Loucy (cell line): ENCODE measurements around the gene MEIOSIN.

ENCODE experiments used
- H2AFZ ChIP-seq: fragments of 200-600 bp; sonication (generic); 2 replicates; pipeline ENCODE4 v1.6.0; 2016; ENCODE audit warnings: antibody characterized with exemption, mild to moderate bottlenecking, low read length, moderate library complexity
- H3F3A ChIP-seq: fragments of 200-600 bp; 2 replicates; pipeline ENCODE4 v1.6.0; 2016; ENCODE audit warnings: antibody characterized with exemption, low read depth, mild to moderate bottlenecking
- H3K27me3 ChIP-seq: fragments of 200-600 bp; sonication (generic); 2 replicates; pipeline ENCODE4 v1.6.1; 2014; ENCODE audit warnings: low read length, mild to moderate bottlenecking; ENCODE audit not compliant: insufficient read depth, poor library complexity, severe bottlenecking
- H3K36me3 ChIP-seq: fragments of 200-600 bp; sonication (generic); 2 replicates; pipeline ENCODE4 v1.6.1; 2016; ENCODE audit warnings: low read length; ENCODE audit not compliant: insufficient read depth
- H3K4me1 ChIP-seq: fragments of 200-600 bp; sonication (generic); 2 replicates; pipeline ENCODE4 v1.5.1; 2014; ENCODE audit warnings: low read length, mild to moderate bottlenecking; ENCODE audit not compliant: insufficient read depth, poor library complexity, severe bottlenecking
- H3K4me2 ChIP-seq: fragments of 200-600 bp; sonication (generic); 2 replicates; pipeline ENCODE4 v1.6.0; 2014; ENCODE audit warnings: antibody characterized with exemption, low read length, low read depth, mild to moderate bottlenecking; ENCODE audit not compliant: poor library complexity, severe bottlenecking
- H3K4me3 ChIP-seq: fragments of 200-600 bp; sonication (generic); 2 replicates; pipeline ENCODE4 v1.5.1; 2014; ENCODE audit warnings: low read length, mild to moderate bottlenecking, mixed read lengths; ENCODE audit not compliant: poor library complexity, severe bottlenecking
- H3K79me2 ChIP-seq: fragments of 200-600 bp; sonication (generic); 2 replicates; pipeline ENCODE4 v1.6.1; 2014; ENCODE audit warnings: low read length; ENCODE audit not compliant: insufficient read depth
- H3K9ac ChIP-seq: fragments of 200-600 bp; sonication (generic); 2 replicates; pipeline ENCODE4 v1.6.0; 2014; ENCODE audit warnings: mild to moderate bottlenecking, low read depth, low read length, moderate library complexity; ENCODE audit not compliant: poor library complexity, severe bottlenecking
- H3K9me2 ChIP-seq: fragments of 200-600 bp; sonication (generic); replicated peaks from 2 replicates; pipeline ENCODE4 v1.6.1; 2016; ENCODE audit warnings: low read depth, low read length, mixed read lengths
- H3K9me3 ChIP-seq: fragments of 200-600 bp; sonication (generic); 2 replicates; pipeline ENCODE4 v1.6.1; 2014; ENCODE audit warnings: mild to moderate bottlenecking, antibody characterized with exemption, low read length, low read depth; ENCODE audit not compliant: insufficient read depth
- H4K20me1 ChIP-seq: fragments of 200-600 bp; sonication (generic); 2 replicates; pipeline ENCODE4 v1.6.0; 2014; ENCODE audit warnings: antibody characterized with exemption, low read length, mild to moderate bottlenecking; ENCODE audit not compliant: insufficient read depth, poor library complexity, severe bottlenecking
- CTCF ChIP-seq: fragments of 200-600 bp; sonication (generic); conservative IDR thresholded peaks from 2 replicates; pipeline ENCODE4 v1.5.1; 2014; ENCODE audit warnings: mild to moderate bottlenecking, antibody characterized with exemption, low read length
- EZH2phosphoT487 ChIP-seq: fragments of 200-600 bp; IDR thresholded peaks from 2 replicates; pipeline ENCODE4 v1.6.1; 2018; ENCODE audit warnings: antibody characterized with exemption, mild to moderate bottlenecking, moderate library complexity, borderline replicate concordance

The MEIOSIN gene

GRCh38 chr19:45769821-45770191, 36.6 kb downstream of the MEIOSIN start:
- Histone ChIP-seq H3K4me2 (peak overlapping the region; percentile 98), H3K27me3 (no peaks in the 10 kb centered on the region), H4K20me1 (no peaks in the 10 kb centered on the region), H3K4me1 (peaks cover 5% of the 10 kb centered on the region), H3K36me3 (no peaks in the 10 kb centered on the region), H3K4me3 (peak overlapping the region; percentile 85), H3K79me2 (peaks cover 9% of the 10 kb centered on the region), H3F3A (no peaks in the 10 kb centered on the region), H3K9me2 (no peaks in the 10 kb centered on the region), H3K9ac (peak overlapping the region; percentile 79), H3K9me3 (no peaks in the 10 kb centered on the region), H2AFZ (peak overlapping the region; percentile 71)
- TF ChIP-seq CTCF (no peak), EZH2phosphoT487 (no peak)

DNA sequence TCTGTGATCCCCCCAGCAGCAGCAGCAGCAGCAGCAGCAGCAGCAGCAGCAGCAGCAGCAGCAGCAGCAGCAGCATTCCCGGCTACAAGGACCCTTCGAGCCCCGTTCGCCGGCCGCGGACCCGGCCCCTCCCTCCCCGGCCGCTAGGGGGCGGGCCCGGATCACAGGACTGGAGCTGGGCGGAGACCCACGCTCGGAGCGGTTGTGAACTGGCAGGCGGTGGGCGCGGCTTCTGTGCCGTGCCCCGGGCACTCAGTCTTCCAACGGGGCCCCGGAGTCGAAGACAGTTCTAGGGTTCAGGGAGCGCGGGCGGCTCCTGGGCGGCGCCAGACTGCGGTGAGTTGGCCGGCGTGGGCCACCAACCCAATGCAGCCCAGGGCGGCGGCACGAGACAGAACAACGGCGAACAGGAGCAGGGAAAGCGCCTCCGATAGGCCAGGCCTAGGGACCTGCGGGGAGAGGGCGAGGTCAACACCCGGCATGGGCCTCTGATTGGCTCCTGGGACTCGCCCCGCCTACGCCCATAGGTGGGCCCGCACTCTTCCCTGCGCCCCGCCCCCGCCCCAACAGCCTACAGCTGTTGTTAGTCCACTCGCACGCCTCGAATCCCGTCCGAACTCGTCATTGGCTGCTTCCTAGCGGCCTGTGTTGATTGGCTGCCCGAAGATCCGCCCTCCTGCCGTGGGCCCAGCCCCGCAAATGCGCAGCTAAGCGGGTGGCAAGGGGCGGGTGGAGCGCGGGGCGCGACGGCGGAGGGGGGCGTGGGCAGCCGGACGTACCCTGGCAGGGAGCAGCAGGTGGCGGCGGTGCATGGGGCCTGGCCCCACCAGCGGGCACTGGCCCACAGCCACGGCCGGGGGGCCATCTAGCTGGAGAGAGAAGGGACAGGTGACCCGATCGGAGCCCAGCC, 37.2 kb downstream of the MEIOSIN start:
- peaks cover 5% of the 10 kb centered on the region for H3K4me1 ChIP-seq
- H3K9ac ChIP-seq = peak overlapping the region; percentile 79
- H2AFZ ChIP-seq = peak overlapping the region; percentile 71
- peak; percentile 81 for TF ChIP-seq CTCF
- no peak for TF ChIP-seq EZH2phosphoT487
- H3K9me3 ChIP-seq = no peaks in the 10 kb centered on the region
- H3K36me3 ChIP-seq = no peaks in the 10 kb centered on the region
- peaks cover 9% of the 10 kb centered on the region for H3K79me2 ChIP-seq
- peak overlapping the region; percentile 98 for H3K4me2 ChIP-seq
- peak overlapping the region; percentile 85 for H3K4me3 ChIP-seq
- no peaks in the 10 kb centered on the region for H3K27me3 ChIP-seq
- no peaks in the 10 kb centered on the region for H4K20me1 ChIP-seq
- H3K9me2 ChIP-seq = no peaks in the 10 kb centered on the region
- no peaks in the 10 kb centered on the region for H3F3A ChIP-seq

DNA sequence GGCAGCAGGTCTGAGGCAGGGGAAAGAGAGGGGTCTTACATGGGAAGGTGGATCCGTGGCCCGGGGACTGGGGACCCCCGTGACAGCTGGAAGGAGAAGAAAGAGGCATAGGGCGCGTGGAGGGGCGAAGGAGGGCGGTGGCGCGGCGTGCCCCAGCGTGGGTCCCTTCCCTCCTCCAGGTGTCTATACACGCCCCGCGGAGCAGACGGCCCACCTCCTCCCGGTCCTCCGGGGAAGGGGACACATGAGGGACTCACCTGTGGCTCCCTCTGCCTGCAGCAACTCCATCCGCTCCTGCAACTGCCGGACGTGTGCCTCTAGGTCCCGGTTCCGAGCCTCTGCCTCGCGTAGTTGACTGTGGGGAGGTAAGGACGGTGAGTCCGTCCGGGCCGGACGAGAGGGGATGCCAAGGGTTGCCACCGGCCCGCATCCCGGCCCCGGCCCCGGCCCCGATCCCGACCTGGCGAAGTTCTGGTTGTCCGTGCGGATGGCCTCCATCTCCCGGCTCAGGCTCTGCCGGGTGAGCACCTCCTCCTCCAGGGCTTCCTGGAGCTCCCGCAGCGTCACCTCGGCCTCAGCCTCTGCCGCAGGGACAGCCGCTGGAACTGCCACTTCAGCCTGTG, 38.2 kb downstream of the MEIOSIN start:
- peaks cover 9% of the 10 kb centered on the region for H3K79me2 ChIP-seq
- H3F3A ChIP-seq = no peaks in the 10 kb centered on the region

More for the DNA sequence above, 38.2 kb downstream of the MEIOSIN start:
- TF ChIP-seq CTCF = no peak
- TF ChIP-seq EZH2phosphoT487 = no peak
- H3K27me3 ChIP-seq = no peaks in the 10 kb centered on the region
- no peaks in the 10 kb centered on the region for H3K9me2 ChIP-seq
- no peak overlapping the region for H2AFZ ChIP-seq
- peak overlapping the region; percentile 85 for H3K4me3 ChIP-seq
- peak overlapping the region; percentile 98 for H3K4me2 ChIP-seq
- peak overlapping the region; percentile 60 for H3K9ac ChIP-seq
- peaks cover 5% of the 10 kb centered on the region for H3K4me1 ChIP-seq
- no peaks in the 10 kb centered on the region for H3K36me3 ChIP-seq
- H4K20me1 ChIP-seq = no peaks in the 10 kb centered on the region
- no peaks in the 10 kb centered on the region for H3K9me3 ChIP-seq
